A549 (cell line): ENCODE measurements around the gene MYH10. TPM values are rescaled to one million over a fixed set of nuclear protein-coding genes. Genes with fewer than 3 reads are reported as not detected.
A peak's percentile ranks its signal among the peaks of the same experiment; 100 is the strongest.

Source experiments
- ATAC-seq, 2 experiments: fragments of 200-7000 bp in 1 of 2; fragments of >200 bp in 1 of 2; cut with Nextera tagmentation in 1 of 2; cut with Tn5 transposase in 1 of 2; 3 replicates each; pipeline versions ENCODE4 v1.8.0 to v1.9.1; 2018 to 2020; ENCODE audit warnings: mild to moderate bottlenecking in 1 of 2, moderate library complexity in 1 of 2
- CTCF ChIA-PET: fragments of 300-600 bp; sonication (Branson Sonifier 250); formaldehyde crosslinking; extraction: SDS; loops from one replicate; lab custom pipeline; 2021; ENCODE audit warnings: antibody characterized with exemption, inconsistent platforms; lab: Yijun Ruan, JAX
- POLR2A ChIA-PET: fragments of 350-600 bp; formaldehyde crosslinking; extraction: SDS; loops from one replicate; lab custom pipeline; 2021; ENCODE audit warnings: antibody characterized with exemption, inconsistent platforms; lab: Yijun Ruan, JAX
- DNase-seq, 2 experiments: peaks; one replicate each; pipeline versions ENCODE4 v3.0.0 to v3.0.0-alpha.2; 2011 to 2016; ENCODE audit warnings: low read depth in 1 of 2, low spot score in 1 of 2
- FAIRE-seq: peaks from 2 replicates; lab custom pipeline; 2011; peaks lifted over from hg19 to GRCh38; lab: Jason Lieb, UNC
- H3K27ac ChIP-seq, 2 experiments: fragments of >200 bp; sonication (Bioruptor Twin); formaldehyde crosslinking; 3 replicates each; pipeline ENCODE4 v1.5.1; 2016 to 2017
- H3K4me1 ChIP-seq: fragments of >200 bp; sonication (Bioruptor Twin); formaldehyde crosslinking; 3 replicates; pipeline ENCODE4 v1.6.1; 2016
- H3K4me2 ChIP-seq: fragments of >200 bp; sonication (Bioruptor Twin); formaldehyde crosslinking; 3 replicates; pipeline ENCODE4 v1.6.1; 2016
- H3K4me3 ChIP-seq: fragments of >200 bp; sonication (Bioruptor Twin); formaldehyde crosslinking; 3 replicates; pipeline ENCODE4 v1.5.1; 2016
- H3K9me3 ChIP-seq: fragments of >200 bp; sonication (Bioruptor Twin); formaldehyde crosslinking; 3 replicates; pipeline ENCODE4 v1.6.1; 2016
- CBX2 ChIP-seq: fragments of 200-600 bp; sonication (generic); IDR thresholded peaks from 2 replicates; pipeline ENCODE4 v1.6.1; 2016; ENCODE audit warnings: low read depth, mild to moderate bottlenecking, borderline replicate concordance
- CBX8 ChIP-seq: fragments of 200-600 bp; sonication (generic); IDR thresholded peaks from 2 replicates; pipeline ENCODE4 v1.6.1; 2016
- CTCF ChIP-seq: fragments of >200 bp; sonication (Bioruptor Twin); formaldehyde crosslinking; IDR thresholded peaks from 3 replicates; pipeline ENCODE4 v1.5.1; 2016
- ESRRA ChIP-seq: fragments of 150-350 bp; IDR thresholded peaks from 2 replicates; pipeline ENCODE4 v1.6.1; 2014; ENCODE audit warnings: mild to moderate bottlenecking, low read length, borderline replicate concordance
- FOSB ChIP-seq: fragments of 250-450 bp; sonication (Bioruptor Pico); IDR thresholded peaks from 2 replicates; pipeline ENCODE4 v1.5.0; 2020; ENCODE audit warnings: mild to moderate bottlenecking, moderate library complexity
- FOSL2 ChIP-seq, 2 experiments: fragments of 450-650 bp in 1 of 2; fragments of >200 bp in 1 of 2; sonication (Bioruptor Twin) in 1 of 2; formaldehyde crosslinking; IDR thresholded peaks; 2 replicates each; pipeline versions ENCODE4 v1.5.0 to v1.6.1; 2016 to 2020; ENCODE audit warnings: mild to moderate bottlenecking in 1 of 2, moderate library complexity in 1 of 2
- FOXS1 ChIP-seq: fragments of 250-450 bp; sonication (Bioruptor Pico); IDR thresholded peaks from 2 replicates; pipeline ENCODE4 v1.5.0; 2020; ENCODE audit warnings: mild to moderate bottlenecking, moderate library complexity
- HDAC2 ChIP-seq: fragments of 200-600 bp; sonication (generic); IDR thresholded peaks from 2 replicates; pipeline ENCODE4 v1.6.1; 2016
- HES2 ChIP-seq: fragments of >200 bp; sonication (Bioruptor Twin); formaldehyde crosslinking; IDR thresholded peaks from 2 replicates; pipeline ENCODE4 v1.6.1; 2016
- HOXB13 ChIP-seq: fragments of 250-450 bp; sonication (Bioruptor Pico); IDR thresholded peaks from 2 replicates; pipeline ENCODE4 v1.5.0; 2020; ENCODE audit warnings: low read depth, mild to moderate bottlenecking, moderate library complexity
- HOXB5 ChIP-seq: fragments of 250-450 bp; sonication (Bioruptor Pico); IDR thresholded peaks from 2 replicates; pipeline ENCODE4 v1.5.0; 2020; ENCODE audit warnings: mild to moderate bottlenecking, moderate library complexity
- JUN ChIP-seq, 2 experiments: fragments of >200 bp; sonication (Bioruptor Twin); formaldehyde crosslinking; IDR thresholded peaks; 2 replicates in 1 of 2; 3 replicates in 1 of 2; pipeline ENCODE4 v1.6.1; 2016 to 2017
- KDM1A ChIP-seq: fragments of 200-600 bp; sonication (generic); IDR thresholded peaks from 2 replicates; pipeline ENCODE4 v1.6.1; 2016; ENCODE audit warnings: low read depth, mild to moderate bottlenecking
- MAFK ChIP-seq: fragments of 450-650 bp; IDR thresholded peaks from 2 replicates; pipeline ENCODE4 v1.6.1; 2014; ENCODE audit not compliant: partially characterized antibody
- MAZ ChIP-seq: fragments of 150-350 bp; IDR thresholded peaks from 2 replicates; pipeline ENCODE4 v1.6.1; 2014; ENCODE audit warnings: antibody characterized with exemption, low read depth, low read length, borderline replicate concordance
- MYC ChIP-seq: IDR thresholded peaks from 2 replicates; pipeline ENCODE4 v1.6.1; 2012; ENCODE audit warnings: mild to moderate bottlenecking, inconsistent platforms, low read length, improper control_type of control experiment, borderline replicate concordance
- NFE2L2 ChIP-seq: fragments of 150-350 bp; conservative IDR thresholded peaks from 2 replicates; pipeline ENCODE4 v1.6.1; 2014; ENCODE audit warnings: low read length
- NPAS2 ChIP-seq: fragments of 250-450 bp; sonication (Bioruptor Pico); IDR thresholded peaks from 2 replicates; pipeline ENCODE4 v1.8.0; 2022; ENCODE audit warnings: mild to moderate bottlenecking, moderate library complexity, borderline replicate concordance
- NR3C1 ChIP-seq: fragments of >200 bp; sonication (Bioruptor Twin); formaldehyde crosslinking; IDR thresholded peaks from 3 replicates; pipeline ENCODE4 v1.6.1; 2017
- PHF8 ChIP-seq: fragments of 200-600 bp; sonication (generic); IDR thresholded peaks from 2 replicates; pipeline ENCODE4 v1.6.1; 2016; ENCODE audit warnings: low read depth, mild to moderate bottlenecking, antibody characterized with exemption, moderate library complexity, borderline replicate concordance
- POLR2A ChIP-seq: IDR thresholded peaks from 2 replicates; pipeline ENCODE4 v1.6.1; 2012; ENCODE audit warnings: mild to moderate bottlenecking, low read length
- RCOR1 ChIP-seq: fragments of 150-350 bp; IDR thresholded peaks from 2 replicates; pipeline ENCODE4 v1.6.1; 2014; ENCODE audit warnings: antibody characterized with exemption, low read length, low read depth
- RFX5 ChIP-seq: fragments of 450-650 bp; IDR thresholded peaks from 2 replicates; pipeline ENCODE4 v1.7.1; 2014; ENCODE audit warnings: antibody characterized with exemption, mild to moderate bottlenecking, moderate library complexity
- SMC3 ChIP-seq: fragments of >200 bp; sonication (Bioruptor Twin); formaldehyde crosslinking; IDR thresholded peaks from 3 replicates; pipeline ENCODE4 v1.6.1; 2018; ENCODE audit warnings: inconsistent platforms
- SREBF2 ChIP-seq: fragments of 450-650 bp; IDR thresholded peaks from 2 replicates; pipeline ENCODE4 v1.6.1; 2014; ENCODE audit warnings: mild to moderate bottlenecking, moderate library complexity
- ZNF302 ChIP-seq: fragments of 250-450 bp; sonication (Bioruptor Pico); IDR thresholded peaks from 2 replicates; pipeline ENCODE4 v1.9.0; 2021; ENCODE audit warnings: inconsistent platforms, mild to moderate bottlenecking, moderate library complexity
- ZSCAN20 ChIP-seq: fragments of 250-450 bp; sonication (Bioruptor Pico); IDR thresholded peaks from 2 replicates; pipeline ENCODE4 v1.8.0; 2022; ENCODE audit warnings: mild to moderate bottlenecking, moderate library complexity
- WGBS: methylation state at CpG from one replicate; pipeline ENCODE4 v1.1.6; 2017; ENCODE audit errors: missing lambda C conversion rate; 5-methylcytosine and 5-hydroxymethylcytosine counted together
- polyA plus RNA-seq, 4 experiments: library from polyadenylated mRNA; depleted of rRNA in 3 of 4; stranded (reverse); fragments of >200 nt; fragmentation: RNase III in 1 of 4; extraction: RNeasy Plus Mini Kit Qiagen cat#74134 plus additional on column Dnase treatment in 1 of 4; gene quantifications; 2 replicates in 3 of 4; 3 replicates in 1 of 4; pipeline ENCODE4 v1.2.3, GENCODE V29; 2011 to 2017
- TF ChIP-seq, protein P1 (sequence below): IDR thresholded peaks from 2 replicates; pipeline ENCODE4 v1.6.1; 2012
- TF ChIP-seq, protein P2 (sequence below): fragments of 200-600 bp; sonication (generic); IDR thresholded peaks from 2 replicates; pipeline ENCODE4 v1.6.1; 2016; ENCODE audit warnings: antibody characterized with exemption, mild to moderate bottlenecking, moderate library complexity

The MYH10 gene
- polyA plus RNA-seq, 2 of the 4 experiments (the other 2 are of a cell fraction): 26.5 to 28.3 TPM

DNA sequence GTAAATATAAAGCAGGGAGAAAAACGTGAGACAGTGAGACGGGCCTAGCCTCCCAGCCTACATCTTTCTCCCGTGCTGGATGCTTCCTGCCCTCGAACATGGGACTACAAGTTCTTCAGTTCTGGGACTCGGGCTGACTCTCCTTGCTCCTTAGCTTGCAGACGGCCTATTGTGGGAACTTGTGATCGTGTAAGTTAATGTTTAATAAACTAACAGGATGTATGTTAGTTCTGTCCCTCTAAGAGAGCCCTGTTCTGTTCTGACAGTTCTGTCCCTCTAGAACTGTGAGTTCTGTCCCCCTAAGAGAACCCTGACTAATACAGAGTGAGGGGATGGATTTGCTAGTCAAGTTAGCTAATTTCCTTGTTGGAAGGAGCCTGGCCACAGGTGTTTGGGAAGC, 16.7 kb upstream of the MYH10 start:
- POLR2A ChIA-PET: no interaction called here
- ATAC-seq (no peak), DNase-seq (no peak)
- Histone ChIP-seq H3K4me3 (no peak overlapping the region), H3K4me1 (peaks cover 6% of the 10 kb centered on the region; the same call in 1 of the 3 replicates), H3K27ac (no peak overlapping the region; a peak in 1 of 6 replicates)
- TF ChIP-seq MAFK: no peak
- no peak for TF ChIP-seq RFX5
- TF ChIP-seq MAZ: no peak
- TF ChIP-seq NR3C1: no peak
- TF ChIP-seq HDAC2: no peak
- no peak for TF ChIP-seq FOSB (CRISPR knock-in tag)
- no peak for TF ChIP-seq SMC3
- no peak for TF ChIP-seq JUN (IDR thresholded peaks at IDR 0.05)
- no peak for TF ChIP-seq ESRRA
- no peak for TF ChIP-seq ZSCAN20 (CRISPR knock-in tag)
- TF ChIP-seq ZNF302: no peak
- TF ChIP-seq CBX2: no peak
- TF ChIP-seq, protein P1, sequence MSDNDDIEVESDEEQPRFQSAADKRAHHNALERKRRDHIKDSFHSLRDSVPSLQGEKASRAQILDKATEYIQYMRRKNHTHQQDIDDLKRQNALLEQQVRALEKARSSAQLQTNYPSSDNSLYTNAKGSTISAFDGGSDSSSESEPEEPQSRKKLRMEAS: no peak
- no peak for TF ChIP-seq CTCF
- TF ChIP-seq, all 56 proteins: peak for 0
- Histone ChIP-seq H3K9me3 (no peaks in the 10 kb centered on the region), H3K4me2 (peak overlapping the region; percentile 12; the same call in 1 of the 3 replicates)
- 43% methylated on average over 7 of the region's 7 CpGs for WGBS
- CTCF ChIA-PET: interaction anchor here (1.1 to 1.5 kb wide), 2 partner anchors 10 to 64 kb away, joined by 3 to 4 read pairs; no protein-coding TSS in a partner anchor
- no peak for FAIRE-seq

- TF ChIP-seq CBX8 (no peak), FOXS1 (CRISPR knock-in tag) (no peak), NPAS2 (CRISPR knock-in tag) (no peak), HDAC2 (no peak), NFE2L2 (no peak), POLR2A (no peak), MYC (no peak), RCOR1 (no peak), PHF8 (no peak), HOXB13 (no peak), SREBF2 (no peak), ZNF302 (no peak), NR3C1 (no peak), CBX2 (no peak), HES2 (no peak), KDM1A (no peak), FOSL2 (IDR thresholded peaks at IDR 0.05) (no peak), FOSL2 (CRISPR knock-in tag; IDR thresholded peaks at IDR 0.05) (no peak), HOXB5 (no peak), MAFK (no peak)
- TF ChIP-seq, protein P2, sequence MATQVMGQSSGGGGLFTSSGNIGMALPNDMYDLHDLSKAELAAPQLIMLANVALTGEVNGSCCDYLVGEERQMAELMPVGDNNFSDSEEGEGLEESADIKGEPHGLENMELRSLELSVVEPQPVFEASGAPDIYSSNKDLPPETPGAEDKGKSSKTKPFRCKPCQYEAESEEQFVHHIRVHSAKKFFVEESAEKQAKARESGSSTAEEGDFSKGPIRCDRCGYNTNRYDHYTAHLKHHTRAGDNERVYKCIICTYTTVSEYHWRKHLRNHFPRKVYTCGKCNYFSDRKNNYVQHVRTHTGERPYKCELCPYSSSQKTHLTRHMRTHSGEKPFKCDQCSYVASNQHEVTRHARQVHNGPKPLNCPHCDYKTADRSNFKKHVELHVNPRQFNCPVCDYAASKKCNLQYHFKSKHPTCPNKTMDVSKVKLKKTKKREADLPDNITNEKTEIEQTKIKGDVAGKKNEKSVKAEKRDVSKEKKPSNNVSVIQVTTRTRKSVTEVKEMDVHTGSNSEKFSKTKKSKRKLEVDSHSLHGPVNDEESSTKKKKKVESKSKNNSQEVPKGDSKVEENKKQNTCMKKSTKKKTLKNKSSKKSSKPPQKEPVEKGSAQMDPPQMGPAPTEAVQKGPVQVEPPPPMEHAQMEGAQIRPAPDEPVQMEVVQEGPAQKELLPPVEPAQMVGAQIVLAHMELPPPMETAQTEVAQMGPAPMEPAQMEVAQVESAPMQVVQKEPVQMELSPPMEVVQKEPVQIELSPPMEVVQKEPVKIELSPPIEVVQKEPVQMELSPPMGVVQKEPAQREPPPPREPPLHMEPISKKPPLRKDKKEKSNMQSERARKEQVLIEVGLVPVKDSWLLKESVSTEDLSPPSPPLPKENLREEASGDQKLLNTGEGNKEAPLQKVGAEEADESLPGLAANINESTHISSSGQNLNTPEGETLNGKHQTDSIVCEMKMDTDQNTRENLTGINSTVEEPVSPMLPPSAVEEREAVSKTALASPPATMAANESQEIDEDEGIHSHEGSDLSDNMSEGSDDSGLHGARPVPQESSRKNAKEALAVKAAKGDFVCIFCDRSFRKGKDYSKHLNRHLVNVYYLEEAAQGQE: no peak
- ChIA-PET POLR2A (interaction anchor here (1.0 kb wide), 1 partner anchor 112 kb away, joined by 3 read pairs; no protein-coding TSS in a partner anchor), CTCF (no interaction called here)
- no peaks in the 10 kb centered on the region for H3K9me3 ChIP-seq
- ATAC-seq: no peak
- H3K4me3 ChIP-seq: no peak overlapping the region
- DNase-seq: no peak
- no peak overlapping the region for H3K27ac ChIP-seq
- H3K4me2 ChIP-seq: no peak overlapping the region
- WGBS: 89% methylated on average over 4 of the region's 4 CpGs
- peaks cover 6% of the 10 kb centered on the region; the same call in 1 of the 3 replicates for H3K4me1 ChIP-seq
- no peak for FAIRE-seq
Measured at GRCh38 chr17:8644507-8644902, 14.0 kb upstream of the MYH10 start.
